ENCODE results near the gene PDGFRB. TPM values are rescaled to one million over a fixed set of nuclear protein-coding genes. Genes with fewer than 3 reads are reported as not detected.

The PDGFRB gene
- total RNA-seq, 4 donors from 2014 or later: 148 to 225 (median 191) TPM

GRCh38 chr5:150119421-150120061 is 36.1 kb downstream of the PDGFRB start:
- no peak for TF ChIP-seq CTCF (IDR thresholded peaks at IDR 0.05; ENCODE audit: low read depth)

- TF ChIP-seq CTCF (IDR thresholded peaks at IDR 0.05; ENCODE audit: low read depth): no peak
These were observed 37.0 kb downstream of the PDGFRB start for GRCh38 chr5:150118561-150119229.

- TF ChIP-seq CTCF (IDR thresholded peaks at IDR 0.05; ENCODE audit: low read depth): no peak
These were observed 37.6 kb downstream of the PDGFRB start for GRCh38 chr5:150117945-150118560.

- no peak for TF ChIP-seq CTCF (IDR thresholded peaks at IDR 0.05; ENCODE audit: low read depth)
These were observed 38.8 kb downstream of the PDGFRB start for GRCh38 chr5:150116667-150117400.

- TF ChIP-seq CTCF (IDR thresholded peaks at IDR 0.05; ENCODE audit: low read depth): no peak
These were observed 40.8 kb downstream of the PDGFRB start for GRCh38 chr5:150114773-150115408.

GRCh38 chr5:150114102-150114641 is 41.5 kb downstream of the PDGFRB start:
- no peak for TF ChIP-seq CTCF (IDR thresholded peaks at IDR 0.05; ENCODE audit: low read depth)

Data from subcutaneous adipose tissue (tissue), 4 donors.